DMS53 treated with DMSO at 0.1 percent for 48 hours (cell line): ENCODE results near the gene KRT80.

ENCODE experiments used
- DNase-seq: peaks from one replicate; lab custom pipeline; 2025; ENCODE audit not compliant: unreplicated experiment; lab: John Stamatoyannopoulos, UW

KRT80 gene

GRCh38 chr12:52211716-52212585 lies 20.1 kb upstream of the KRT80 start:
- DNase-seq, result no peak

DNA sequence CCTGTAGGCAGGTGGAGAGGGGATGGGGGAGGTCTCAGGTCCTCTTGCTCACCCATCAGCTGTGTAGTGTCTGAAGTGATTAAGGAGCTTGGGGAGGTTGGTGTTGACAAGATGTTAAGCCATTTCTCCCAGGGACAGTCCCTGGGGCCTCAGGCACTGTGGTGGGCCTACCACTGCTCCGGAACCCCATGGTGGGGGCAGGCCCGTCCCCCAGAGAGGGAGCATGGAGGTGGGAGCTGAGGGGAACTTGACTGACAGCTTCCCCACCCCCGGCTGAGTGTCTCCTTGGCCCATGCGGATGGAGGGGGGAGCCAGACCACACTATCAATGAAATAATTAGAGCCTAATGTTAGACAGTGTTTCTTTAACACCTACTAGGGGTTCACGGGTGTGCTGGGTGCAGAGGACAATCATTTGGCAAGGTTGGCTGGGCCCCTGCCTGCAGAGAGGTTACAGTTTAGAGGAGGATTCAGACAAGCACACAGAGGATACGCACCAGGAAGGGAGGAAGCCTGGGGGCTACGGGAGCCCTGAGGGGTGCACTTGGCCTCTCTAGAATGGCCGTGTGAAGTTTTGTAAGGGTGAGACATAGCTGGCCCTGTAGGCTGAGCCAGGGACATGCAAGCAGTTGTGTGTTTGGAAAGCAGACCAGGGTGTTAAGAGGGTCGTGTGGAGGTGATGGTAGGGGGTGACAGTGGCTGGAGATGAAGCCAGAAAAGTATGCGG lies 19.3 kb upstream of the KRT80 start:
- DNase-seq, result no peak

DNA sequence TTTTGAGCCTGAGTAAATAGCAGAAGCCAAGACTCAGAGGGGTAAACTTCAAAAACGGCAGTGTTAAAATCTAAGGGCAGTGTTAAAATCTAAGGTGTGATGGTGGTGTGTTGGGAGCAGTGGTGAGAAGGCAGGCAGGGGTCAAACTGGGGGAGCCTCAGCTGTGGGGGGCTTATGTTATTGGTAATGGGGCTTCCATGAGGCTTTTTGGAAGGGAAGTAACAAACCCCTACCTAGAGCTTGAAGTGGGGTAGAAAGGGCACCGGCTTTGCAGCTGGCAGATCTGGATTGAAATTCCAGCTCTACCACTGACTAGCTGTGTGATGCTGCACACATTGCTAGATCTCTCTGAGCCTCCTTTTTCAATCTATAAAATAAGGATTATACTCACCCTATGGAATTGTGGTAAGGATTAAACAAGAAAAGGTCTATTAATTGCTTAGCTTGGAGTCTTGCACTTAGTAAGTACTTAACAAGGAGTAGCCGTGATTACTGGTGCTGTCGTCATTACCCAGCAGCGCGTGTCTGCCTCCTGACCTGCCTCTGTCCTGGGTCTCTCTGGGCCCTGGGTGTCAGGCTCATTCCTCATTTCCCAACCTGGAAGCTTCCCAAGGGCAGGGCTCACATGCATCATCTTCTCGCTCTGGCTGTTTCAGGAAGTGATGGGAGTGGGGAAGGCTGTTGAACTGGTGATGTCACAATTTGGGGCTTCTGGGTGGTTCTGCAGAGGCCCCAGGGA lies 18.5 kb upstream of the KRT80 start:
- DNase-seq, result no peak

DNA sequence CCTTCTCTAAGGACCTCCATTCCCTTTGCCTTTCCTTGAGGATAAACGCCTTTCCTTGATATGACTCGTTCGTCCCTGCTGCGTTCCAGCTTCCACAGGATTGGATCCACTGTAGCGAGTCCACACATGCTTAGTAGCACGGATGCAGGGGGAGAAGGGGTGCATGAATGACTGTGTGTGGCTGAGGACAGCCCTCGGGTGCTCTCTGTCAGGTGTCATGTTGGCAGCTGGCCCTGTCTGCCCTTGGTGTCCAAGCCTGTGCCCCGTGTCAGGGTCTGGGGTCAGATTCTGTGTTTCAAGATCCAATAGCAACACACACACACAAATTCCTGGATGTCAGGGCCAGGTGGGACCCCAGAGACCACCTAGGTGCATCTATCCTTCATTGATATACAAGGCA lies 17.5 kb upstream of the KRT80 start:
- DNase-seq, result no peak

DNA sequence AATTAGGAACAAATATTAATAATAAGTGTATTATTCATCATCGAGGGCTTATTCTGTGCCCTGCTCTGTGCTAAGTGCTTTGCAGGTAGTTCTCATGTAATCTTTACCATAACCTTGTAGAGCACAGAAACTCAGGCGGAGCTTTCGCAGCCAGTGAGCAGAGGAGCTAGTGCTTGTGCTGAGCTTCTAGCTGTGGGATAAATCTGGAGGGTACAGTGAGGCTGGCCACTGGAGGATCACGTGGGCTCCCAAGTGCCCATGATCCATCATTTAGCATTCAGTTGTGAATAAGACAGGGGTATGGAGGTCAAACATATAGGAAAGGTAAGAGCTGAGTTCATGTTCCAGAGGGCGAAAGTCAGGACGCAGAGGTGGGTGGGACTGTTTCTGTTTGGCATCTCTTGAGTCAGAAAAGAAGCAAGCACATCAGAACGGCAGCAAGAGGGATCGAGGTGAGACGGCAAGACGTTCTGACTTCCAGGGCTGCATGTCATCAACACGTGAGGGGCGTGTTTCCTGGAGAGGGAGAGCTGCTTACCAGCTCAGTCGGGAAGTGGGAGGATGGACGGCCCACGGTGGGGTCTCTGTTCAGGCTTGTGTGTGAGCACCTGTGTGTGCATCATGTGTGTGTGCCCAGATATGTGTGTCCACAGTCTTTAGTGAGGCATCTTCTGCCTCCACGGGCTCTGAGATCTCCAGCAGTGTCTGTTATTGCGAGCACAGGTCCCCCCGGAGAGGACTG lies 16.8 kb upstream of the KRT80 start:
- DNase-seq, result no peak

GRCh38 chr12:52207895-52208294 lies 16.1 kb upstream of the KRT80 start:
- DNase-seq, result no peak

DNA sequence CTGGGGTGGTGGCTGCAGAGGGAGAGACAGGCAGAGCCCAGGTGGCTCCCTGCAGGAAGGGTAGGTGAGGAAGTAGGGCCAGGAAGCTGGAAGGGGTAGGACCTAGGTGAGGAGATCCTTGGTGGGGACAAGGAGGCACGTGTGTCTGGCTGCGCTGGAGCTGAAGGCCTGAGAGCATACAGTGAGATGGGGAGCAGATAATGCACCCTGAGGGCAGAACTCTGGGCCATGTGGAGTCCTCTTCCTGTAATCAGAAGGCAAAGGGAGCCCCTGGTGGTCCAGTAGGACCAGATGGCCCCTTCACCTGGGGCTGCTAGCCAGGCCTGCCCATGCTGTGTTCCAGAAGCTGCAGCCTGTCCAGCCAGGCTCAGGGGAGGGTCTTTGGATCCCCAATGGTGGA lies 15.3 kb upstream of the KRT80 start:
- DNase-seq, result no peak

GRCh38 chr12:52206304-52207040 lies 14.7 kb upstream of the KRT80 start:
- DNase-seq, result no peak

DNA sequence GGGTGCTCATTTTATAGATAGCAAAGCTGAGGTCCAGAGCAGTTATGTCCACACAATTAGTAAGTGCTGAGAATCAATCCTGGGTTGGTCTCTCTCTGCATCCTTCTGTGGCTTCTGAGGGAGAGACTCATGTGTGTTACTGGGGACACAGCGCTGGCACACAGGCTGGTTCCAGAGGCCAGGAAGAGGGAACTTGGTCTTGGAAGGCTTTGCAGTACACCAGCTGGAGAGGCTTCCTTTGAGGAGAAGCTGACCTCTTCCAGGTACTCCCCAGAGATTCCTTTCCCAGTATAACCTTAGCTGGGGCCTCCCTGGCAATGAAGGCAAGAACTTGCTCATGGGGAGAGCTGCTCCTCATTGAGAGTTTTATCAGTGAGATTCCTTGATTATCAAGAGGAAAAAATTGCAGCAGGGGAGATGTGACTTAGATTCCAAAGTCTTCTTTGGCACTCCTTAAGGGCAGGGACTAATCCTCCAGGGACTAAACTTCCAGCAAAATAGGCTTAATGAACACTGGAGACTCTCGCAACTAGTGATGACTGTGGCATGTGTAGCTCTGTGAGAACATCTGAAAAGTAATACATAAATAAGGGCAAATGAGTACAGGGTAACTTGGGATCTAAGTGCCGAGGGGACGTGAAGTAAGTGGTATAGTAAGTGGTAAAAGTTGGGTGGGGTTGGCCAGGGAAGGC lies 13.9 kb upstream of the KRT80 start:
- no peak for DNase-seq

DNA sequence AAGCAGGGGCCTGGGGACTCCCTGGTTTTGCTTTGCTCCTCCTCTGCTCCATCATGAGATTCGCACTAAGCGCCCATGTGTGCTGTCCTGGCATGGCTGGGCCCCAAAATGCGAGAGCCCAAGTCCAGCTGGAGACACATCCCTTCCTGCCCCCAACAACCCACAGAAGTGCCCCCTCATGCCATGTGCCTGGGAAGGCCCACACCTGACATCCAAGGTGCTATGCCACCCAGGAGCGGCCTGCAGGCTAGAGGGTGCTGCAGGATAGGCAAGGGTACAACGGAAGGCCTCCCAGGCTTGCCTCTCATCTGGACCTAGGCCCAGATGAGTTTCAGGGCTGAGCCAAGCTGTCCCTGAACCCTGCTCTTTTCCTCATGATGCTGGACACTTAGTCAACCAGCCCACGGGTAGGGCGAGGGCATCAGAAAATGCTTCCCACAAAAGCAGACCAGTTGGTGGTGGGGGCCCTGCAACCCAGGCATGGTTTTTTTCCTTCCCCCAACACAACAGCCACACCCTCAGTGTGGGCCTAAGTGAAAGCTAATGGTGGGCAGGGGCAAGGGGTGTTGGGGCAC lies 13.2 kb upstream of the KRT80 start:
- no peak for DNase-seq

GRCh38 chr12:52204095-52204930 lies 12.5 kb upstream of the KRT80 start:
- DNase-seq, result no peak

DNA sequence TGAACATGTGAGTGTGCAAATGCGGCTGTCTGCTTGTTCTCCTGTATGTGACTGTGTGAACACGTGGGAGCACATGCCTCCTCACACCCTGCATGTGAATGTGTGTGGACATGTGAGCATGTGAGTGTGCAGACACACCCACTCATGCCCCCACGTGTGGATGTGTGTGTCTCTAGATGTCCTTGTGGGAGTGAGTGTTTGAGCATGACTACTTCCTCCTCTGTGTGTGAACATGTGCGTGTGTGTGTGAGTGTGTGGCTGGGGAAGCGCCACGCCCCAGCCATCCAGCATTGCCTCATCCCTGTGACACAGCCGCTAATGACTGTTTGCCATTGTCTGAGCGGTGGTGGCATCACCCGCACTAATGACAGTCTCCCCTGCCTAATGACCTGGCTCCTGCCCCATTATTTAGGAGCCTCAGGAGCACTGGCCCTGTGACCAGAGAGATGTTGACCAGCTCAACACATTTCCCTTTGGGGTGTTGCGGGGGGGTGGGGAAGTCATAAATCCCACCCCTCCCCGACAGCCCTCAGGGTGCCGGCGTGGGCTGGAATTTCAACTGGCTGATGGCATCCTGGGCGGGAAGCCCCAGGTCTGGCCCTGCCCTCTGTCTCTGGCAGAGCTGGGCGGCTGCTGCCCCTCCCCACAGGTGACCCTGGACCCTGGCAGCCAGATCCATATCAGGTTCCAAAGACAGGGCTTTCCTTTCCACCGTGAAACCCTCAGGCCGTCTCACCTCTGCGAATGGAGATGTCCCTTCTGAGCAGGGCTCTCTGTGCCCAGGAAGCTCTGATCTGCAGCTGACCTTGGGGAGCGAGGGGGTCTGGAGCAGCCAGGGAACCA lies 11.5 kb upstream of the KRT80 start:
- DNase-seq, result peak; percentile 95

- peak; percentile 57 for DNase-seq
These were observed 10.7 kb upstream of the KRT80 start for GRCh38 chr12:52202361-52203078.

DNA sequence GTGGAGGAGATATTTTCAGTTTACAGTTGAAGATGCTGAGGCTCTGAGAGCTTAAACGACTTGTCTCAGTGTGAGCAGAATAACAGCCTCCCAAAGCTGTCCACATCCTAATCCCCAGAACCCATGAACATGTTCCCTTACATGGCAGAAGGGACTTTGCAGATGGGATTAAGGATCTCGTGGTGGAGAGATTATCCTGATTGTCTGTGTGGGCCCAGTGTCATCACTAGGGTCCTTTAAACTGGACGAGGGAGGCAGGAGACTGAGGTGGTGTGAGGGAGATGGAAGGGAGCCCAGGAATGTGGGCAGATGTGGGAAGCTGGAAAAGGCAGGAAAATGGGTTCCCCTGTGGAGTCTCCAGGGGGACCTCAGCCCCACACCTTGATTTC lies 9.6 kb upstream of the KRT80 start:
- DNase-seq, result no peak

DNA sequence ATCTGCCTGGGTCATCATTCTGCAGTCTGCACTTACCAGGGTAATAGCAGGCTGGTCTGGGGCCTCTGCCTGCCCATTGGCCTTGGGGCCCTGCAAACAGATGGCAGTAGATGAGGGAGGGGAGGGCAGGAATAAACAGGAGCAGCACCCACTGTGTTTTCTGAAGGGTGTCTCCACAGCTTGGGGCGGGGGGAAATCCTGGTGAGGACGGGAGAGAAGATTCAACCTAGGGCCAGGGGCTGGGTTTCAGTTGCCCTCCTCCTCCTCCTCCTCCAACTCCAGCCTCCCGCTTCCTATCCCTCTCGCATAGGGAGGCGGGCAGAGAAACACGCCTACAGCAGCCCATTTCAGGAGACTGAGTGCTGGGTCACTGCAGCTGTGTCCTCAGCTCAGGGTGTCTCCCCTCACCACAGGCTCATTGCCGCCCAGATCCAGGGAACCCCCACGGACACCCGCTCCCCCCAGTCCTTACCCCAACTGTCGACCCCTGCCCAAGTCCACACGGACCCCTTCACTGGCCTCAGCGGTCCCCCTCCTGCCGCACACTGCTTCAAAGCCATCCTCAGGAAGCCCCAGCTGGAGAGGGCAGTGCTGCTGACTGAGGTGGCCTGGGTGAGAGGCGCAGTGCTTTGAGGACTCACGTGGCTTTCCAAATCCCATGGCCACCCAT lies 9.1 kb upstream of the KRT80 start:
- no peak for DNase-seq

- no peak for DNase-seq
These were observed 8.4 kb upstream of the KRT80 start for GRCh38 chr12:52200086-52200780.
